Measurements from ENCODE around the gene ATG5. TPM values are rescaled to one million over a fixed set of nuclear protein-coding genes. Genes with fewer than 3 reads are reported as not detected.

Gene ATG5
- total RNA-seq, 2 donors from 2014 or later = 29.5 to 31.4 TPM

DNA sequence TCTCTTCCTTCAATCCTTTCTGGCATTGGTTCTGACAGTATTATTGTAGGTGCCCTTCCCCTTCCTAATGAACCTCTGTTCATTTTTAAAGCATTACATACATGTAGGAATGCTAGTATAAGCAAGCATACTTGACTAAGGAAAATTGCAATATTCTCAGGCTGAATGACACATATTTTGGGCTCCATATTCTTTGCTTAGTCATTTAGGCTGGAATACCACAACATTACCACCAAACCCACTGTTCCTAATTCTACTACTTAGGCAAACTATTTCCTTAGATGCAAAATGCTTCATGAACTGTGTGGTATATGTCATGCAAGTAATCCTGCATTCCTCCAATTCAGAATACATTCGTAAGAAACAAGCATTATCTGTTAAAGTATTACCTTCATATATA lies 125.6 kb downstream of the ATG5 start:
- H3K9ac ChIP-seq (ENCODE audit: extremely low read depth, low read length, poor library complexity, severe bottlenecking) = no peak overlapping the region
- no peak overlapping the region for H3K27ac ChIP-seq (ENCODE audit: low read depth, low read length)
- peaks cover 18% of the 10 kb centered on the region for H3K36me3 ChIP-seq (ENCODE audit: control insufficient read depth, insufficient read depth, low read length)
- no peak overlapping the region for H3K4me3 Mint-ChIP-seq
- TF ChIP-seq, protein P1, sequence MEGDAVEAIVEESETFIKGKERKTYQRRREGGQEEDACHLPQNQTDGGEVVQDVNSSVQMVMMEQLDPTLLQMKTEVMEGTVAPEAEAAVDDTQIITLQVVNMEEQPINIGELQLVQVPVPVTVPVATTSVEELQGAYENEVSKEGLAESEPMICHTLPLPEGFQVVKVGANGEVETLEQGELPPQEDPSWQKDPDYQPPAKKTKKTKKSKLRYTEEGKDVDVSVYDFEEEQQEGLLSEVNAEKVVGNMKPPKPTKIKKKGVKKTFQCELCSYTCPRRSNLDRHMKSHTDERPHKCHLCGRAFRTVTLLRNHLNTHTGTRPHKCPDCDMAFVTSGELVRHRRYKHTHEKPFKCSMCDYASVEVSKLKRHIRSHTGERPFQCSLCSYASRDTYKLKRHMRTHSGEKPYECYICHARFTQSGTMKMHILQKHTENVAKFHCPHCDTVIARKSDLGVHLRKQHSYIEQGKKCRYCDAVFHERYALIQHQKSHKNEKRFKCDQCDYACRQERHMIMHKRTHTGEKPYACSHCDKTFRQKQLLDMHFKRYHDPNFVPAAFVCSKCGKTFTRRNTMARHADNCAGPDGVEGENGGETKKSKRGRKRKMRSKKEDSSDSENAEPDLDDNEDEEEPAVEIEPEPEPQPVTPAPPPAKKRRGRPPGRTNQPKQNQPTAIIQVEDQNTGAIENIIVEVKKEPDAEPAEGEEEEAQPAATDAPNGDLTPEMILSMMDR (conservative IDR thresholded peaks at IDR 0.05) = no peak
- peaks cover 27% of the 10 kb centered on the region for H3K36me3 Mint-ChIP-seq (ENCODE audit: low read depth)
- H3K4me1 ChIP-seq (ENCODE audit: control insufficient read depth, insufficient read depth, low read length) = no peaks in the 10 kb centered on the region
- H3K27me3 Mint-ChIP-seq (ENCODE audit: insufficient read depth) = no peaks in the 10 kb centered on the region
- H3K9me3 Mint-ChIP-seq = no peaks in the 10 kb centered on the region
- H3K4me1 Mint-ChIP-seq = peaks cover 13% of the 10 kb centered on the region
- WGBS, 2 experiments (ENCODE audit: insufficient coverage in 1 of 2, insufficient read length in 1 of 2) = 100% methylated on average over 1 of the region's 1 CpG; no CpG with 5 or more reads in 1 of the 2 experiments
- no peaks in the 10 kb centered on the region for H3K27me3 ChIP-seq (ENCODE audit: control insufficient read depth, insufficient read depth, low read length, poor library complexity, severe bottlenecking)
- no peak overlapping the region for H3K4me3 ChIP-seq (ENCODE audit: low read length)
- DNase-seq = no peak
- H3K9me3 ChIP-seq (ENCODE audit: control insufficient read depth, low read length) = no peaks in the 10 kb centered on the region
- no peak overlapping the region for H3K27ac Mint-ChIP-seq

DNA sequence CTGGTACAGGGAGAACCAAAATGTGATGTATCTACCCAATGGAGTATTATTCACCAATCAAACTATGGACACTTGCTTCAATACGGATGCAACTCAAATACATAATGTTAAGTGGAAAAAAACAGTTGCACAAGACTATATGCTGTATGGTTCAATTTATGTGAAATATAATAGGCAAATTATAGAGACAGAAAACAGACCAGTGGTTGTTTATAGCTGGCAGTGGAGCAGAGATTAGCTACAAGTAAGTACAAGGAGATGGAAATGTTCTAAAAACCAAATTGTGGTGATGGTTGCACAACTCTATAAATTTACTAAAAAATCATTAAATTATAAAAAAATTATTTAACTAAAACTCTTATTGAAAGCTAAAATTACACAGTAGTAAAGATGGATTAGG lies 126.2 kb downstream of the ATG5 start:
- no peaks in the 10 kb centered on the region for H3K9me3 Mint-ChIP-seq
- H3K27ac ChIP-seq (ENCODE audit: low read depth, low read length) = no peak overlapping the region
- no peak overlapping the region for H3K4me3 ChIP-seq (ENCODE audit: low read length)
- H3K27me3 ChIP-seq (ENCODE audit: control insufficient read depth, insufficient read depth, low read length, poor library complexity, severe bottlenecking) = no peaks in the 10 kb centered on the region
- peaks cover 16% of the 10 kb centered on the region for H3K4me1 Mint-ChIP-seq
- TF ChIP-seq, protein P1 (conservative IDR thresholded peaks at IDR 0.05) = no peak
- no peak overlapping the region for H3K9ac ChIP-seq (ENCODE audit: extremely low read depth, low read length, poor library complexity, severe bottlenecking)
- peaks cover 18% of the 10 kb centered on the region for H3K36me3 ChIP-seq (ENCODE audit: control insufficient read depth, insufficient read depth, low read length)
- H3K9me3 ChIP-seq (ENCODE audit: control insufficient read depth, low read length) = no peaks in the 10 kb centered on the region
- no peak for DNase-seq
- no peaks in the 10 kb centered on the region for H3K27me3 Mint-ChIP-seq (ENCODE audit: insufficient read depth)
- no peak overlapping the region for H3K4me3 Mint-ChIP-seq
- H3K27ac Mint-ChIP-seq = no peak overlapping the region
- H3K36me3 Mint-ChIP-seq (ENCODE audit: low read depth) = peaks cover 25% of the 10 kb centered on the region
- 94 to 100% methylated on average over 1 of the region's 1 CpG for WGBS, 2 experiments (ENCODE audit: insufficient coverage in 1 of 2, insufficient read length in 1 of 2)
- H3K4me1 ChIP-seq (ENCODE audit: control insufficient read depth, insufficient read depth, low read length) = no peaks in the 10 kb centered on the region

DNA sequence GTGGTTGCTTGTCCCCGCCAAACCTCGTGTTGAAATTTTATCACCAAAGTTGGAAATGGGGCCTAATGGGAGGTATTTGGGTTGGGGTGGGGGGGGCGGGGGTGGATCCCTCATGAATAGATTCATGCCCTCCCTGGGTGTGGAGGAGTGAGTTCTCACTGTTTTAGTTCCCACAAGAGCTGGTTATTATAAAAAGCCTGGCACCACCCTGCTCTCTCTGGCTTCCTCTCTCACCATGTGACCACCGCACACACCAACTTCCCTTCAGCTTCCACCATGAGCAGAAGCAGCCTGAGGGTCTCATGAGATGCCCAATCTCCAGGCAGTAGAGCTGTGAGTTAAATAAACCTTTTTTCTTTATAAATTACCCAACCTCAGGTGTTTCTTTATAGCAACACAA lies 128.1 kb downstream of the ATG5 start:
- peaks cover 22% of the 10 kb centered on the region for H3K36me3 Mint-ChIP-seq (ENCODE audit: low read depth)

More for the DNA sequence above, 128.1 kb downstream of the ATG5 start:
- DNase-seq = no peak
- H3K27me3 Mint-ChIP-seq (ENCODE audit: insufficient read depth) = no peaks in the 10 kb centered on the region
- 86 to 100% methylated on average over 1 to 4 of the region's 4 CpGs for WGBS, 2 experiments (ENCODE audit: insufficient coverage in 1 of 2, insufficient read length in 1 of 2)
- H3K9me3 Mint-ChIP-seq = no peaks in the 10 kb centered on the region
- peaks cover 16% of the 10 kb centered on the region for H3K4me1 Mint-ChIP-seq
- H3K4me3 ChIP-seq (ENCODE audit: low read length) = no peak overlapping the region
- H3K9ac ChIP-seq (ENCODE audit: extremely low read depth, low read length, poor library complexity, severe bottlenecking) = no peak overlapping the region
- no peak overlapping the region for H3K4me3 Mint-ChIP-seq
- H3K27me3 ChIP-seq (ENCODE audit: control insufficient read depth, insufficient read depth, low read length, poor library complexity, severe bottlenecking) = no peaks in the 10 kb centered on the region
- H3K27ac ChIP-seq (ENCODE audit: low read depth, low read length) = no peak overlapping the region
- peak overlapping the region; percentile 2 for H3K27ac Mint-ChIP-seq
- H3K9me3 ChIP-seq (ENCODE audit: control insufficient read depth, low read length) = no peaks in the 10 kb centered on the region
- TF ChIP-seq, protein P1 (conservative IDR thresholded peaks at IDR 0.05) = no peak
- H3K4me1 ChIP-seq (ENCODE audit: control insufficient read depth, insufficient read depth, low read length) = no peaks in the 10 kb centered on the region
- H3K36me3 ChIP-seq (ENCODE audit: control insufficient read depth, insufficient read depth, low read length) = peaks cover 27% of the 10 kb centered on the region
